GM10266 (cell line): ENCODE results near the gene RAD1.

Source experiments
- DNase-seq: peaks from one replicate; pipeline ENCODE4 v3.0.0; 2012; ENCODE audit errors: extremely low spot score
- TF ChIP-seq, protein P1 (sequence below): IDR thresholded peaks from 2 replicates; pipeline ENCODE4 v1.5.1; 2012; ENCODE audit warnings: mild to moderate bottlenecking, low read depth; ENCODE audit not compliant: control insufficient read depth, insufficient read depth; ENCODE audit errors: missing control alignments

RAD1 gene

DNA sequence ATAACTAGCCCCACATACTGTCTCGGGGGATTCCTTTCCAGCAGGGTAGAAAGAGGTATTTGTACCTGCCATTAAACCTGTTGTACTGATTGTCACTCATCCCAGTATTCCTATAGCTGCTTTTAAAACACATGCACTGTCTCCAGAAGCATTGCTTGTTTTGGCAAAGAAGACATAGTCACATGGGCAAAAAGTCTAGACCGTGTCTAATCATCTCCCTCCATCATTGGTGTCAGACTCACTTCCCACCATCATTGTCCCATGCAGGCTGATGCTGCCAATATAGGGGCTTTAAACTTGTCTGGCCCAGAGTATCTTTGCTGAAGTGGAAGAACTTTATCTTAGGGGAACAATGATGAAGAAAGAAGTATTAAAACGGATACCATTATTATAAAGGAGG, 26.6 kb upstream of the RAD1 start:
- DNase-seq: no peak
- TF ChIP-seq, protein P1, sequence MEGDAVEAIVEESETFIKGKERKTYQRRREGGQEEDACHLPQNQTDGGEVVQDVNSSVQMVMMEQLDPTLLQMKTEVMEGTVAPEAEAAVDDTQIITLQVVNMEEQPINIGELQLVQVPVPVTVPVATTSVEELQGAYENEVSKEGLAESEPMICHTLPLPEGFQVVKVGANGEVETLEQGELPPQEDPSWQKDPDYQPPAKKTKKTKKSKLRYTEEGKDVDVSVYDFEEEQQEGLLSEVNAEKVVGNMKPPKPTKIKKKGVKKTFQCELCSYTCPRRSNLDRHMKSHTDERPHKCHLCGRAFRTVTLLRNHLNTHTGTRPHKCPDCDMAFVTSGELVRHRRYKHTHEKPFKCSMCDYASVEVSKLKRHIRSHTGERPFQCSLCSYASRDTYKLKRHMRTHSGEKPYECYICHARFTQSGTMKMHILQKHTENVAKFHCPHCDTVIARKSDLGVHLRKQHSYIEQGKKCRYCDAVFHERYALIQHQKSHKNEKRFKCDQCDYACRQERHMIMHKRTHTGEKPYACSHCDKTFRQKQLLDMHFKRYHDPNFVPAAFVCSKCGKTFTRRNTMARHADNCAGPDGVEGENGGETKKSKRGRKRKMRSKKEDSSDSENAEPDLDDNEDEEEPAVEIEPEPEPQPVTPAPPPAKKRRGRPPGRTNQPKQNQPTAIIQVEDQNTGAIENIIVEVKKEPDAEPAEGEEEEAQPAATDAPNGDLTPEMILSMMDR: no peak

DNA sequence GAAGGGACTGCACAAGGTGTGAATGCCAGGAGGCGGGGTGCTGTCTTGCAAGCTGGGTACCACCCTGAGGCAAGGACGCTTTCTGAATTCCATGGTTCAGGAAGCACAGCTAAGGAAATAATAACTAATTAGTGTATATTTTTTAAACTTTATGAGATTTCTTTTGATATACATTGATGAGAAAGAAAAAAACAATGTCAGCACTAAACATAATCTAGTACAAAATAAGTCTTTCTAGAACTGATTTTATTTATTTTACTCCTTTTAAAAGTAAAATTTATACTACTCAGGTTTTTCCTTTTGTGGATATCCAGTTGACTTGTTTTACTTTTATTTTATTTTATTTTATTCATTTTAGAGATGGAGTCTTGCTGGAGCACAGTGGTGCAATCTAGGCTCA, 17.6 kb upstream of the RAD1 start:
- no peak for DNase-seq
- TF ChIP-seq, protein P1: no peak

DNA sequence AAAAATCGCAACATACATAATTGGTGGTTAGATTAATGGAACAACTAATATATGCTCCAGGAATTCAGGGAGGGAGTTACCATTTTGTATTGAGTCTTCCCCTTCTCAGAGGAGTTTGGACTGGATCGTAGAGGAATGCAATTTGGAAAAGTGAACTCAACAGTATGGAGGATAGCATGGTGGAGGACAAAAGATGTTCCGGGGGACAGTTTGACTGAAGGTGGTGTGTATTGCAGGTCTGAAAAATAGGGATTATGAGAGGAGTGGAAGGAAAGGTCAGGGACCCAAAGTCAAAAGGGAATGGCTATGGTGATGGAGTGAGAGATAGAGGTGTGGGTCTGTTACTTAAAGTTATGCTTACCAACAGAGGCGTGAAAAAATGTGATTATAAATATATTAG, 15.6 kb upstream of the RAD1 start:
- no peak for DNase-seq
- TF ChIP-seq, protein P1: no peak

DNA sequence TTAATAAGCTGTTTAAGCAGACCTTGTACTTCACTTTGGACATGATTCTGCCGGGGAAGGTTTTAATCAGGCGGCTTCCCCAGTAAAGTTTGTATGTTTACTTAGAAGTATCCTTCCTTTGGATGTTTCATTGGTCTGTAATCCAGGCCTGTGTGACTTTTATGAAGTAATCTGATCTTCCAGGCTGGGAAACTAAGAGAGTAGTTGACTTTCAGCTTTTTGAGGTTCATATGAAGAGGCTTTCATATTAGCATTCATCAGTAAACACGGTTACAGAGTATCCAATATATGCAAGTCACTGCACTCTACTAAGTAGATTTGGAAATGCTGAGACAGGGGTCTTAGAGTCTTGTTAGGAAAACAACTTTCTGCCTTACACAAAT, 15.1 kb upstream of the RAD1 start:
- no peak for DNase-seq
- TF ChIP-seq, protein P1: no peak

DNA sequence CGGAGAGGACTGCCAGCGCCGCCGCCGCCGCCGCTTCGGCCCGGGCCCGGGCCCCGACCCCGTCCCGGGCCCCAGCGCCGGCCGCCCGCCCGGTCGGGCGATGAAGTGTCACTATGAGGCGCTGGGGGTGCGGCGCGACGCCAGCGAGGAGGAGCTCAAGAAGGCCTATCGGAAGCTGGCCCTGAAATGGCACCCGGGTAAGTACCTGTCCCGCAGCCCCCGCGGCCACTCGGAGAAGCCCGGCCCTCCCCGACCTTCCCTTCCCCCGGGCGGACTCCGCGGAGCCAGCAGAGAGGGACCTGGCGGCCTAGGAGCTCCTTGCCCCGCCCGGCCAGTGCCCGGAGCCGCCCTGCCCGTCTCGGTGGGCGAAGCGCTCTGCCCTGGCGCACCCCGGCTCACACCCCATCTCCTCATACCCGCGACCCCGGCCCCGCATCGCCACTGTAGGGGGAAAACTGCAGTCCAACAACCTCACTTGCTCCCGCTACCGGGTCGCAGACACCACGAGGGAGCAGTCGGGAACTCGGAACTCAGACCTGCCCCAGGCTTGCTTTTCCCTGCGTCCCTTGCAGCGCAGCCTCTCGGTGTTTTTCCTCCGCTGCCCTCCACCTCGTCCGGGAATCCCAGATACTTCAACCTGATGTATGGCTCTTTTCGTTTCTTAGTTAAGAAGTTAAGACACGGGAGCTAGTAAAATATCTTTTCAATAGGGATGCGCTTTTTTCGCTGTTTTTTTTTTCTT, 14.6 kb upstream of the RAD1 start:
- TF ChIP-seq, protein P1: no peak
- peak; percentile 90 for DNase-seq

DNA sequence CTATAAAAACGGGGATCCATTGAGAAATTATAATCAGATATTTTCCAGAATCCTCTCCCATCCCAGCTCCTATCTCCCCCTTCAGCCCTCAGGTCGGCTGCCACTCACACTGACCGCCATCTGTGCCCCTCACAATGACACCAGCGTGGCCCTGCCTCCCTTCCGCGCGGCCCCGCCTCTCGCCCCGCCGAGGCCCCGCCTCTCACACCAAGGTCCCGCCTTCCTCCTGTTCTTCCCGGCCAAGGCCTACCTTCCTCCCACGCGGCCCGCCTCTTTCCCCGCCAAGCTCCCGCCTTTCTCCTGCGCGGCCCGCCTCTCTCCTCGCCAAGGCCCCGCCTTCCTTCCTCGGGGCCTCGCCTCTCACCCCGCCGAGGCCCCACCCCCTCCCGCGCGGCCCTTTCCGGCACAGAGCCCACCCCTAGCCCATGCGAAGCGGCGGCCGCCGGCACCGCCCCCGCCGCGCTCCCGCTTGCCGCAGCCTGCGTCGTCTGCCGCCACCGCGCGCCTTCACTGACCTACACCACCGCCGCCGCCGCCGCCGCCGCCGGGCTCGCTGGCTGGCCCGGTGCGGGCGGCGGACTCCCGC, 13.9 kb upstream of the RAD1 start, which contains the start of gene DNAJC21:
Gene DNAJC21, plus strand, starts transcription at position 426 of the 586 bp plus-strand sequence. CDS start 261 bp downstream, outside the sequence.
- TF ChIP-seq, protein P1: no peak
- DNase-seq: peak; percentile 99

DNA sequence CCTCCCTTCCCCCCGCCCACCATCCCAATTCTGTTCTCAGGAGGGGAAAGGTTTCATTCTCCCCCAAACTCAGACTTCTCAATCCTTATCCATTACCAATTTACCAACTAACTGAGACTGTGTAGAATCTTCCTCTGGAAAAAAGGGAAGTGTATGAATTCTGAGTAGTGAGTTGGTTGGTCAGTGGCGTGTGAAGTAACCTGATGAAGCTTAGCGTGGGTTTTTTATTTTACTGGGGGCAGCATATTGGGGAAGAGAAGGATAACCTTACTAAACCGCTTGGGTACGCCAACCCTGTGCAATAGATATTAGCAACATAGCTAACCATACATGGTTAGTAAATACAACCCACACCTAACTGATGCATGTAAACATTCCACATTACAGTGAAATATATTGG, 13.0 kb upstream of the RAD1 start:
- DNase-seq: no peak
- TF ChIP-seq, protein P1: no peak
